Caco-2 (cell line): ENCODE data around the gene TPRA1. TPM values are rescaled to one million over a fixed set of nuclear protein-coding genes. Genes with fewer than 3 reads are reported as not detected.

ENCODE experiments used
- BruUV-seq: library from RNA; stranded (reverse); fragments of 400-500 nt; replicated peaks from 2 replicates; lab custom pipeline; 2021; lab: Mats Ljungman, UMichigan
- CTCF ChIA-PET: fragments of 300-600 bp; sonication (Branson Sonifier 250); formaldehyde crosslinking; loops from one replicate; lab custom pipeline; 2022; ENCODE audit warnings: antibody characterized with exemption; lab: Charles Lee
- POLR2A ChIA-PET: fragments of 300-600 bp; sonication (Branson Sonifier 250); formaldehyde crosslinking; loops from one replicate; lab custom pipeline; 2022; ENCODE audit warnings: antibody characterized with exemption; lab: Charles Lee
- DNase-seq, 2 experiments: peaks; one replicate each; pipeline versions ENCODE4 v3.0.0 to v3.0.0-alpha.2; 2020 to 2022
- H3K27me3 ChIP-seq: replicated peaks from 2 replicates; pipeline ENCODE4 v1.6.0; 2011; ENCODE audit warnings: low read length; ENCODE audit not compliant: control insufficient read depth, insufficient read depth
- H3K36me3 ChIP-seq: 2 replicates; pipeline ENCODE4 v1.5.1; 2011; ENCODE audit warnings: low read length; ENCODE audit not compliant: control insufficient read depth, insufficient read depth
- H3K4me1 ChIP-seq: fragments of 250-450 bp; sonication (Bioruptor Pico); 2 replicates; pipeline ENCODE4 v1.5.1; 2020; ENCODE audit warnings: mild to moderate bottlenecking
- H3K4me3 ChIP-seq: 2 replicates; pipeline ENCODE4 v1.5.1; 2011; ENCODE audit warnings: low read depth, mild to moderate bottlenecking, control low read depth, low read length
- H3K9me3 ChIP-seq: fragments of 250-450 bp; sonication (Bioruptor Pico); 2 replicates; pipeline ENCODE4 v1.5.1; 2020; ENCODE audit warnings: mild to moderate bottlenecking, moderate library complexity
- H3K27ac Mint-ChIP-seq: one replicate; pipeline ENCODE4 v1.8.0; 2022; ENCODE audit warnings: mixed read lengths; ENCODE audit not compliant: unreplicated experiment
- H3K27me3 Mint-ChIP-seq: one replicate; pipeline ENCODE4 v1.8.0; 2022; ENCODE audit warnings: mixed read lengths; ENCODE audit not compliant: insufficient read depth, unreplicated experiment
- H3K36me3 Mint-ChIP-seq: one replicate; pipeline ENCODE4 v1.8.0; 2022; ENCODE audit warnings: mild to moderate bottlenecking, mixed read lengths; ENCODE audit not compliant: insufficient read depth, unreplicated experiment
- H3K4me1 Mint-ChIP-seq: one replicate; pipeline ENCODE4 v1.8.0; 2022; ENCODE audit warnings: low read depth, mixed read lengths; ENCODE audit not compliant: unreplicated experiment
- H3K4me3 Mint-ChIP-seq: one replicate; pipeline ENCODE4 v1.8.0; 2022; ENCODE audit warnings: mild to moderate bottlenecking, moderate library complexity, mixed read lengths; ENCODE audit not compliant: unreplicated experiment
- H3K9me3 Mint-ChIP-seq: one replicate; pipeline ENCODE4 v1.8.0; 2022; ENCODE audit warnings: mixed read lengths; ENCODE audit not compliant: unreplicated experiment
- intact Hi-C: fragments of 100-400 bp; cut with micrococcal nuclease; formaldehyde crosslinking; loops from one replicate; pipeline ENCODE4 v1.10.0; 2022; ENCODE audit not compliant: unreplicated experiment
- total RNA-seq: library from RNA; stranded (reverse); gene quantifications from 2 replicates; pipeline ENCODE4 v1.2.3, GENCODE V29; 2022
- TF ChIP-seq, protein P1 (sequence below), 2 experiments: fragments of 200-600 bp in 1 of 2; IDR thresholded peaks; 1 replicate in 1 of 2; 2 replicates in 1 of 2; pipeline versions ENCODE4 v1.5.1 to v1.8.0; 2011 to 2022; ENCODE audit warnings: antibody characterized with exemption in 1 of 2, control low read depth in 1 of 2, inconsistent platforms in 1 of 2, low read depth in 1 of 2, low read length in 1 of 2, mild to moderate bottlenecking in 1 of 2, moderate library complexity in 1 of 2; ENCODE audit not compliant: insufficient read depth in 1 of 2, severe bottlenecking in 1 of 2, unreplicated experiment in 1 of 2

The TPRA1 gene
- total RNA-seq, 1 experiment from 2014 or later: 34.5 TPM

DNA sequence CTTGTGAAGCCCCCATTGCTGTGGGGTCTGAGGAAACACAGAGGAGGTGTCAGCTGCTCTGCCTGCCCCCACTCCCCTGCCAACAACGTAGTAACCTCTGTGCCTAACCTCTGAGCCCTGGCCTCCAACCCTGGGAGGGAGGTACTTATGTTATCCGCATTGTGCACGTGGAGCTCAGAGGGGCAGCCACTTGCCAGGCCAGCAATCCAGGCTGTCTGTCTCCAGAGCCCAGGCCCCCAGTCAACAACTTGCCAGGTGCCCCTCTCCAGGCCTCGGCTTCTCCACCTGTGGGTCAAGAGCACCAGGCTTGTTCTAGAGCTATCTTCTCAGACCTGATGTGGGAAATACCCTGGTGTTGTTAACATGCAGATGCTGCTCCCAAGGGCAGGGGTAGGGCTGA is 2.7 kb downstream of the TPRA1 start:
- Histone ChIP-seq H3K27me3 (no peaks in the 10 kb centered on the region), H3K4me1 (peaks cover 33% of the 10 kb centered on the region), H3K4me3 (no peak overlapping the region), H3K9me3 (no peaks in the 10 kb centered on the region), H3K36me3 (peaks cover 1% of the 10 kb centered on the region; the same call in 1 of the 2 replicates)
- H3K4me1 Mint-ChIP-seq: peaks cover 27% of the 10 kb centered on the region
- intact Hi-C loops: no loop called here
- CTCF ChIA-PET: interaction anchor here (2.3 kb wide), 1 partner anchor 13 kb away, joined by 22 read pairs; no protein-coding TSS in a partner anchor
- no peaks in the 10 kb centered on the region for H3K27me3 Mint-ChIP-seq
- H3K36me3 Mint-ChIP-seq: peaks cover 11% of the 10 kb centered on the region
- BruUV-seq: no TSS peak
- no peak overlapping the region for H3K27ac Mint-ChIP-seq
- DNase-seq: no peak
- no peak overlapping the region for H3K4me3 Mint-ChIP-seq
- no peaks in the 10 kb centered on the region for H3K9me3 Mint-ChIP-seq
- TF ChIP-seq, protein P1, sequence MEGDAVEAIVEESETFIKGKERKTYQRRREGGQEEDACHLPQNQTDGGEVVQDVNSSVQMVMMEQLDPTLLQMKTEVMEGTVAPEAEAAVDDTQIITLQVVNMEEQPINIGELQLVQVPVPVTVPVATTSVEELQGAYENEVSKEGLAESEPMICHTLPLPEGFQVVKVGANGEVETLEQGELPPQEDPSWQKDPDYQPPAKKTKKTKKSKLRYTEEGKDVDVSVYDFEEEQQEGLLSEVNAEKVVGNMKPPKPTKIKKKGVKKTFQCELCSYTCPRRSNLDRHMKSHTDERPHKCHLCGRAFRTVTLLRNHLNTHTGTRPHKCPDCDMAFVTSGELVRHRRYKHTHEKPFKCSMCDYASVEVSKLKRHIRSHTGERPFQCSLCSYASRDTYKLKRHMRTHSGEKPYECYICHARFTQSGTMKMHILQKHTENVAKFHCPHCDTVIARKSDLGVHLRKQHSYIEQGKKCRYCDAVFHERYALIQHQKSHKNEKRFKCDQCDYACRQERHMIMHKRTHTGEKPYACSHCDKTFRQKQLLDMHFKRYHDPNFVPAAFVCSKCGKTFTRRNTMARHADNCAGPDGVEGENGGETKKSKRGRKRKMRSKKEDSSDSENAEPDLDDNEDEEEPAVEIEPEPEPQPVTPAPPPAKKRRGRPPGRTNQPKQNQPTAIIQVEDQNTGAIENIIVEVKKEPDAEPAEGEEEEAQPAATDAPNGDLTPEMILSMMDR (IDR thresholded peaks at IDR 0.05; ENCODE audit: insufficient read depth in 1 of 2, low read depth in 1 of 2, low read length in 1 of 2, severe bottlenecking in 1 of 2, unreplicated experiment in 1 of 2): no peak
- POLR2A ChIA-PET: no interaction called here

DNA sequence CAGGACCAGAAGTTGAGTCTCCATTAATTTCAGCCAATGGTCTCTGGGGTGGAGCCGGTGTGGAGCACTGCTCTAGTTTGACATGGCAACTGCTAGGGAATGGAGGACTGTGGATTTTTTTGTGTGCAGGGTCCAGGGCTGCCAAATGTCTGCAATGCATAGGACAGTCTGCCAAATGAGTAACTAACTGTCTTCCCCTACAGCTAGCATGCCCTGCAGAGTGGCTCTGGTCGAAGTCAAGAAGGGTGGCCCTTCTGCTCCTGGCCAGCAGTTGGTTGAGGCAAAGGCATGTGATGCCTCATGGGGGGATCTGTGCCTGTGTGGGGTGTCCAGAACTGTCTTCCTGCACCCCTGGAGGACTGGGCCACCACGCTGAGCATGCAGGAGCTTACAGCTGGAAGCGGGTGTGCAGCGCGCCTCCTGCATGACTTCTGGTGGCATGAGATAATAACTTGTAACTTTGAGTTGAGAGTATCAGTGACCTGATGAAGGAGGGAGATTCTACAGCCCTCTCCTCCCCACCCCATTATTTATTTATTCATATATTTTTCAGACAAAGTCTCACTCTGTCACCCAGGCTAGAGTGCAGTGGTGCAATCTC is 4.6 kb downstream of the TPRA1 start:
- Histone ChIP-seq H3K27me3 (no peaks in the 10 kb centered on the region), H3K4me1 (peaks cover 24% of the 10 kb centered on the region), H3K36me3 (peaks cover 1% of the 10 kb centered on the region; the same call in 1 of the 2 replicates), H3K4me3 (no peak overlapping the region), H3K9me3 (no peaks in the 10 kb centered on the region)
- CTCF ChIA-PET: interaction anchor here (1.4 to 1.7 kb wide), 3 partner anchors 11 to 373 kb away, joined by 4 to 12 read pairs (median 5); no protein-coding TSS in a partner anchor
- POLR2A ChIA-PET: no interaction called here
- Mint-ChIP-seq H3K9me3 (no peaks in the 10 kb centered on the region), H3K4me1 (peaks cover 20% of the 10 kb centered on the region), H3K27ac (no peak overlapping the region), H3K4me3 (no peak overlapping the region), H3K27me3 (no peaks in the 10 kb centered on the region), H3K36me3 (peaks cover 15% of the 10 kb centered on the region)
- no TSS peak for BruUV-seq
- TF ChIP-seq, protein P1 (IDR thresholded peaks at IDR 0.05; ENCODE audit: insufficient read depth in 1 of 2, low read depth in 1 of 2, low read length in 1 of 2, severe bottlenecking in 1 of 2, unreplicated experiment in 1 of 2): no peak
- DNase-seq: no peak
- intact Hi-C loops: no loop called here

DNA sequence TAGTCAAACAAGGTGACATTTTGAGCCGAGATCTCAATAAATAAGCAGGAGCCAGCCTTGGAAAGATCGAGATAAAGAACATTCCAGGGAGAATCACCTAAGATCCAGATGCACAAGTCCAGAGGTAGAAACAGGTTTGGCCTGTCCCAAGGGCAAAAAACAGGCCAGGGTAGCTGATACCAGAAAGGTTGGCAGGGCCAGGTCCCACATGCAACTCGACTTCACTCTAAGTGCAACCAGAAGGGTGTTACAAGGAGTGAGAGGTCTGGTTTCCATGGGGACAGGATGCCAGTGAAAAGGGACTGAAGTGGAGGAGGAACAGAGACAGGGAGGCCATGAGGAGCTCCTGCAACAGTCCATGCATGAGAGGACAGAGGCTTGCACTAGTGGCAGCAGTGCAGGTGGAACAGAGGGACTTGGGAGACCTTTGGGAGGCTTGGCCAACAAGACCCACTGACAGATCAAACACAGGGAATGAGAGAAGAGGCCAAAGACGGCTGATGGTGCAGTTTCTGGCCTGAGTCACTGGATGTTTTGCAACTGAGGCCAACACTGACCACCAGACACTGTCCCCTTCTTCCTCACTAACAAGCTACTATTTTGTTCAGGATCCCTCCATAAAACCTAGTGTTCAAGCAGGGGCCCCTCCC is 5.2 kb downstream of the TPRA1 start:
- no peaks in the 10 kb centered on the region for H3K9me3 Mint-ChIP-seq
- CTCF ChIA-PET: interaction anchor here (1.4 to 1.7 kb wide), 2 partner anchors 10 to 374 kb away, joined by 4 to 12 read pairs; no protein-coding TSS in a partner anchor
- peaks cover 20% of the 10 kb centered on the region for H3K4me1 Mint-ChIP-seq

More for the DNA sequence above, 5.2 kb downstream of the TPRA1 start:
- Mint-ChIP-seq H3K36me3 (peaks cover 14% of the 10 kb centered on the region), H3K4me3 (peak overlapping the region; percentile 4), H3K27me3 (no peaks in the 10 kb centered on the region), H3K27ac (peak overlapping the region; percentile 45)
- no TSS peak for BruUV-seq
- Histone ChIP-seq H3K36me3 (peaks cover 1% of the 10 kb centered on the region; the same call in 1 of the 2 replicates), H3K9me3 (no peaks in the 10 kb centered on the region), H3K4me1 (peaks cover 24% of the 10 kb centered on the region), H3K4me3 (no peak overlapping the region), H3K27me3 (no peaks in the 10 kb centered on the region)
- TF ChIP-seq, protein P1 (IDR thresholded peaks at IDR 0.05; ENCODE audit: insufficient read depth in 1 of 2, low read depth in 1 of 2, low read length in 1 of 2, severe bottlenecking in 1 of 2, unreplicated experiment in 1 of 2): no peak
- intact Hi-C loops: no loop called here
- peak; percentile 58 to 62 for DNase-seq
- POLR2A ChIA-PET: no interaction called here
